D721Med (cell line): Measurements from ENCODE around the gene SLC9A9.

Source experiments
- DNase-seq: peaks from one replicate; pipeline ENCODE4 v3.0.0; 2011; ENCODE audit warnings: low spot score; ENCODE audit not compliant: insufficient read length
- FAIRE-seq: peaks from 2 replicates; lab custom pipeline; 2011; peaks lifted over from hg19 to GRCh38; lab: Jason Lieb, UNC
- CTCF ChIP-seq: IDR thresholded peaks from 2 replicates; pipeline ENCODE4 v1.5.1; 2012; ENCODE audit warnings: mild to moderate bottlenecking, control low read depth; ENCODE audit not compliant: insufficient read depth; ENCODE audit errors: missing control alignments

Gene SLC9A9

GRCh38 chr3:143465666-143466065 lies 382.6 kb downstream of the SLC9A9 start:
- TF ChIP-seq CTCF = no peak
- no peak for FAIRE-seq
- DNase-seq = no peak

DNA sequence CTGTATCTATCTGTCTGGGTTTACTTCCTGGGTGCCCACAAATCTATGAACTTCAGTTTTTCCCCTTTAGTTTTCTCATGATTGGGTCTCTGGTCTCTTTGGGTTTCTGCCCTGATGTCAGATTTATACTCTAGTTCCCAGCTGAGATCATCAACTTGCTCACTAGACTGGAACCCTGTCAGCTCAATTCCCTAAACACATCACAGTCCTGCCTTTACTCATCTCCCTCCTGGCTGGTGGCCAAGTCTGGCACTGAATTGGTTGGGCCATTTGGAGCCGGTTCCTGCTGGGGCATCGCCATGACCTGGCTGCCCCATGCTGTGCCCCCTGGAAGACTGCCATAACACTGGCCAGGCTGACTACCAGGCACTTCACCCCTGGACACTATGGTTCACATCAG lies 383.4 kb downstream of the SLC9A9 start:
- no peak for FAIRE-seq
- DNase-seq = no peak
- TF ChIP-seq CTCF = no peak

DNA sequence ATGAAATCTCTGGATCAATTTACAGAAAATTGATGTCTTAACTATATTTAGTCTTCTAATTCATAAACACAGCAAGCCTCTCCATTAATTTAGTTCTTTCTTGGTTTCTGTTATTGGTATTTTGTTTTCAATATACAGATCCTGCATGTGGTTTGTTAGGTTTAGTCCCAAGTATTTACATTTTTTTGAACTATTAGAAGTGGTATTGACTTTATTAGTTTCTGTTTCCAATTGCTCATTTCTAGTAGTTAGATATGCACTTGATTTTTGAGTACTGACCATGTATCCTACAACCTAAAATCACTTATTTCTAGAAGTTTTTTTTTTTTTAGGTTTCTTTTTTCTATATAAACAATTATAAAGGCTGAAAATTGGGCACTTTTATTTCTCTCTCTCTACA lies 392.8 kb downstream of the SLC9A9 start:
- DNase-seq = no peak
- TF ChIP-seq CTCF = no peak
- FAIRE-seq = no peak

DNA sequence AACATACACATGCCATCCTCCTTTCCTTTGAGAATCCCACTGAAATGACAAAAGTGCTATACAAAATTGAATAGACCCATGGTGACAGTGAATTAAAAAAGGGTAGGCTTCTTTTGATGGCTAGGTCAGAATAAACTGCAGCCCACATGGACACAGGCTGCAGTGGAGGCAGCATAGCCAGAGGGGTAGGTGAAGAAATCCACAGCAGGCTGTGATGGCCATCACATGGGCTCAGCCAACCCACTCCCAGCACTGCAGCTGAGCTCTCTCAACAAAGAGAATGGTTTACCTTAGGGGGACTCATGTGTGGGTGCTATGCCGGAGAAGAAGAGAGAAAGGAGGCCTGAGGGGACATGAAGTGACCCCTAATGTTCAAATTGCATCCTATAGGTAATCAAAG lies 397.6 kb downstream of the SLC9A9 start:
- FAIRE-seq (no peak), DNase-seq (no peak)
- TF ChIP-seq CTCF = no peak

DNA sequence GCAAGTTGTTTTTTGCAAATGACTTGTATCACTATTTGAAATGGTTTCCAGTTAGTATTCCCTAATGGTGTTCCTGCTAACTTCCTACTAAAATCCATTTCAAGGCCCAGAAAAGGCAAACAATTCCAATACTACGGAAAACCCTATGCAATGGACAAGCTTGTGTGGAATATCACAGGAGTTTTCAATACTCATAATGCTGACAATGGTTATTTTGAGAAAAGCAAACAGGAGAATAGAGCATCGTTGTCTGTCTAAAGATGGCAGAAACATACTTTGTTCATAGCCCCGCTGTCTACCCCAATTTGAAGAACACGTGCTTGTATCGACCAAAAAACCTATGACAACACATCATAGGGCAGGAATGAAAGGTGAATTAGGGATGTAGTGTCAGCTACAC lies 400.8 kb downstream of the SLC9A9 start:
- TF ChIP-seq CTCF = no peak

DNA sequence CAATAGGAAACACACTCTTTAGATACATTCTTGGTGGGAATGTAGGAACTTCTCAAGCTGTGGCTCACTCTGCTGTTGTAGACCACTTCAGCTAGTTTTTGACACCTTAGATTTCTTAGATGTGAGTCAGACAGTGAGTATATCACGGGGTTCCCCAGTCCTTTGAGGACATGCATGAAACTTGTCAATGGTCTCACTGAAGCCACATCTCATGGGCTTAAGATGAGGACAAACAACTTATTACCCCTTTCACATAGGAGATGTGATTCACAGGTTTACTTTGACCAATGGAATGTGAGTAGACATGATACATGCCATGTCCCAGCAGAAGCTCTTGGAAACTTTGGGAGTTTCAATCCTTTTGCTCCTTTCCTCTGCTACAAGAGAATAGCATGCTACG lies 403.1 kb downstream of the SLC9A9 start:
- TF ChIP-seq CTCF = no peak
- DNase-seq (no peak), FAIRE-seq (no peak)

More for the DNA sequence above, 400.8 kb downstream of the SLC9A9 start:
- DNase-seq = no peak
- FAIRE-seq = no peak

DNA sequence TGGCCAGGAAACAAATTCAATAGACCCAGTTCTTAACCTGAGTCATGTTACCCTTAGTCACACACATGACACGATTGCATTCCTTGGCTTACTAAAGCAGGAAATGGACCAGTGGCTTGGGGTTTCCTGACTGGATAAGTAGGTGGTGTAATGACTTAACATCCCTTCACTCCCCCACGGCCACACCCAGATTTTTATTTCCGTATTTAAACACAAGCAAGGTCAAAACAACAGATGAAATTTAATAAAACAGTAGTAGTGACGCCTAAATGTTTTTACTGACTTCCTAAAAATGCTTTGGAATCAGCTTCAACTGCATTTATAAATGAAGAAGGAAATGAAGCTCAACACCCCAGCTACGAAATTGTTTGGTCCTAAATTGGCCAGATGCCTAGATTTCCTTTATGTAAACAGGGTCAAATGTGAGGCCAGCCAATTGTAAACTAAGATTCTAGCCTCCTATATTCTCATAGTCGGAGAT lies 404.4 kb downstream of the SLC9A9 start:
- no peak for DNase-seq
- no peak for TF ChIP-seq CTCF
- FAIRE-seq = no peak
